Measurements from ENCODE around the gene MACROD2. TPM values are rescaled to one million over a fixed set of nuclear protein-coding genes. Genes with fewer than 3 reads are reported as not detected.
A peak's percentile ranks its signal among the peaks of the same experiment; 100 is the strongest.
"Not testable (repeated sequence)": the region's sequence is repeated elsewhere in the genome, so short reads cannot be mapped to it uniquely, and the experiment has no call there.

The MACROD2 gene
- total and polyA plus RNA-seq, 2 donors (not counting 1 experiment from before 2014, with no cell fraction given), result 5.3 to 6.7 TPM

DNA sequence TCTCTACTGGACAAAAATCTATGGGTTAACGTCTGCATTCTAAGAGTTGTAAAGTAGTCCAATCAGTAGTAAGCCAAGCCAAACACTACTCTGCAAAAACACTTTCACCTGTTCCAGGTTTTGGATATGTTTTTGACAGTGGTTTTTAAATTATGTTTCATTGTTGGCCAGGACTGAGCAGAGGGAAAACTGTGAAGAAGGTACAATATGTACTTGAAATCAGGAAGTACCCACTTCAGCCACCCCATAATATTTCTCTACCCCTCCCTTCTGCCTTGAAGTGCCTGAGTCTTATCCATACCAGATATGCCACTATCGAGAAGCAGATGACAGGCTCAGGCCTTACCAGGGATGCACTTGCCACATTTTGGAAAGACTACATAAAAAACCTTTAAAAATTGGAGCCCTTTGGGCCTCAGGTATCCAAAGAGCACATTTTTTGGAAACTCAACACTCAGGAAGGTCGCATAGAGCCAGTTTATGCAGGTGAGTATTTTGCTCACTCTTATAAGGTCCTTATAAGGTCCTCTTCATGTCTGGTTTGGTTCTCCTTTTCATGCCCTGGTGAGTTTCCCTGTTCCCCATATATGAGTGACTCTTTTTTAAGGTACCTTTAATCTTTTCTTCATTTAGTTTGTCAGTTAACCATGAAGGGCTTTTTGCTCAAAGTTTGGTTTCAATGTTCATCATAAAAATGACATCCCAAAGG lies 1201.4 kb downstream of the MACROD2 start:
- peak overlapping the region; percentile 64 for H3K4me3 Mint-ChIP-seq

DNA sequence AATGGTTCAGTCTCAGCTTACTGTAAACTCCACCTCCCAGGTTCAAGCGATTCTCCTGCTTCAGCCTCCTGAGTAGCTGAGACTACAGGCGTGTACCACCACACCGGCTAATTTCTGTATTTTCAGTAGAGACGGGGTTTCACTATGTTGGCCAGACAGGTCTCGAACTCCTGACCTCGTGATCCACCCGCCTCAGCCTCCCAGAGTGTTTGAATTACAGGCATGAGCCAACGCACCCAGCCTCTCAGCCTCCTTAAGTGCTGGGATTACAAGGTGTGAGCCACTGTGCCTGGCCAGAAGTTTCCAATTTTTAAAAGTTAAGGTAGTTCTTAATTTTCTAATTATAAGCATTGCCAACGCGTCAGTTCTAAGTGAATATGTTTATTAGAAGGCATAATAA lies 1202.7 kb downstream of the MACROD2 start:
- H2AFZ ChIP-seq (ENCODE audit: insufficient read depth, low read depth, low read length, poor library complexity, severe bottlenecking); H4K20me1 ChIP-seq (ENCODE audit: control insufficient read depth, insufficient read depth, low read length, poor library complexity, severe bottlenecking); H3K4me2 ChIP-seq (replicated peaks; ENCODE audit: low read depth, low read length, poor library complexity, severe bottlenecking); DNase-seq; H3K9me3 ChIP-seq (ENCODE audit: control extremely low read depth in 1 of 3, control insufficient read depth in 2 of 3, insufficient read depth in 1 of 3, low read length in 2 of 3); intact Hi-C loops (cut with micrococcal nuclease); H3K27ac Mint-ChIP-seq; H3K27me3 ChIP-seq (replicated peaks in 1 of 4; ENCODE audit: control extremely low read depth in 1 of 4, control insufficient read depth in 3 of 4, insufficient read depth in 4 of 4, low read length in 3 of 4); ATAC-seq (ENCODE audit: low read depth); H3K4me3 ChIP-seq (ENCODE audit: control extremely low read depth in 1 of 5, extremely low read depth in 1 of 5, insufficient read depth in 1 of 5, low read depth in 2 of 5, low read length in 4 of 5); H3K27me3 Mint-ChIP-seq; H3K79me2 ChIP-seq (ENCODE audit: control insufficient read depth, insufficient read depth, low read length); H3K4me3 Mint-ChIP-seq; H3K27ac ChIP-seq (ENCODE audit: low read length in 2 of 2); H3K36me3 ChIP-seq (replicated peaks in 1 of 2; ENCODE audit: control extremely low read depth in 1 of 2, control insufficient read depth in 1 of 2, extremely low read depth in 1 of 2, insufficient read depth in 2 of 2, low read length in 1 of 2); H3K4me1 ChIP-seq (ENCODE audit: control insufficient read depth in 2 of 2, insufficient read depth in 2 of 2, low read length in 2 of 2); H3K9ac ChIP-seq (ENCODE audit: low read length); H3K9me3 Mint-ChIP-seq (ENCODE audit: insufficient read depth); POLR2A ChIA-PET: not testable (repeated sequence)
- 92% methylated on average over 8 of the region's 10 CpGs for WGBS (ENCODE audit: insufficient coverage)
- CTCF ChIA-PET, result interaction anchor here (0.7 kb wide), 1 partner anchor 117 kb away, joined by 4 read pairs; no protein-coding TSS in a partner anchor
- peaks cover 28% of the 10 kb centered on the region for H3K4me1 Mint-ChIP-seq

More for the DNA sequence above, 1201.4 kb downstream of the MACROD2 start:
- Histone ChIP-seq H3K27ac (ENCODE audit: low read length in 2 of 2) (no peak overlapping the region), H3K9ac (ENCODE audit: low read length) (peak overlapping the region; percentile 5), H3K79me2 (ENCODE audit: control insufficient read depth, insufficient read depth, low read length) (no peaks in the 10 kb centered on the region), H3K9me3 (ENCODE audit: control extremely low read depth in 1 of 3, control insufficient read depth in 2 of 3, insufficient read depth in 1 of 3, low read length in 2 of 3) (no peaks in the 10 kb centered on the region), H3K27me3 (replicated peaks in 1 of 4; ENCODE audit: control extremely low read depth in 1 of 4, control insufficient read depth in 3 of 4, insufficient read depth in 4 of 4, low read length in 3 of 4) (no peaks in the 10 kb centered on the region), H4K20me1 (ENCODE audit: control insufficient read depth, insufficient read depth, low read length, poor library complexity, severe bottlenecking) (no peaks in the 10 kb centered on the region), H2AFZ (ENCODE audit: insufficient read depth, low read depth, low read length, poor library complexity, severe bottlenecking) (no peak overlapping the region), H3K36me3 (replicated peaks in 1 of 2; ENCODE audit: control extremely low read depth in 1 of 2, control insufficient read depth in 1 of 2, extremely low read depth in 1 of 2, insufficient read depth in 2 of 2, low read length in 1 of 2) (no peaks in the 10 kb centered on the region), H3K4me3 (ENCODE audit: control extremely low read depth in 1 of 5, extremely low read depth in 1 of 5, insufficient read depth in 1 of 5, low read depth in 2 of 5, low read length in 4 of 5) (no peak overlapping the region), H3K4me1 (ENCODE audit: control insufficient read depth in 2 of 2, insufficient read depth in 2 of 2, low read length in 2 of 2) (peaks cover 6 to 10% of the 10 kb centered on the region in 2 donors), H3K4me2 (replicated peaks; ENCODE audit: low read depth, low read length, poor library complexity, severe bottlenecking) (peak overlapping the region; percentile 29)
- H3K27me3 Mint-ChIP-seq, result no peaks in the 10 kb centered on the region
- DNase-seq (peak; percentile 47), ATAC-seq (ENCODE audit: low read depth) (peak; percentile 84)
- H3K9me3 Mint-ChIP-seq (ENCODE audit: insufficient read depth), result no peaks in the 10 kb centered on the region
- peak overlapping the region; percentile 57 for H3K27ac Mint-ChIP-seq
- no peak for TF ChIP-seq EZH2 (IDR thresholded peaks at IDR 0.05; ENCODE audit: borderline replicate concordance, insufficient read depth, low read depth, low read length, poor library complexity, severe bottlenecking)
- TF ChIP-seq, protein P1, sequence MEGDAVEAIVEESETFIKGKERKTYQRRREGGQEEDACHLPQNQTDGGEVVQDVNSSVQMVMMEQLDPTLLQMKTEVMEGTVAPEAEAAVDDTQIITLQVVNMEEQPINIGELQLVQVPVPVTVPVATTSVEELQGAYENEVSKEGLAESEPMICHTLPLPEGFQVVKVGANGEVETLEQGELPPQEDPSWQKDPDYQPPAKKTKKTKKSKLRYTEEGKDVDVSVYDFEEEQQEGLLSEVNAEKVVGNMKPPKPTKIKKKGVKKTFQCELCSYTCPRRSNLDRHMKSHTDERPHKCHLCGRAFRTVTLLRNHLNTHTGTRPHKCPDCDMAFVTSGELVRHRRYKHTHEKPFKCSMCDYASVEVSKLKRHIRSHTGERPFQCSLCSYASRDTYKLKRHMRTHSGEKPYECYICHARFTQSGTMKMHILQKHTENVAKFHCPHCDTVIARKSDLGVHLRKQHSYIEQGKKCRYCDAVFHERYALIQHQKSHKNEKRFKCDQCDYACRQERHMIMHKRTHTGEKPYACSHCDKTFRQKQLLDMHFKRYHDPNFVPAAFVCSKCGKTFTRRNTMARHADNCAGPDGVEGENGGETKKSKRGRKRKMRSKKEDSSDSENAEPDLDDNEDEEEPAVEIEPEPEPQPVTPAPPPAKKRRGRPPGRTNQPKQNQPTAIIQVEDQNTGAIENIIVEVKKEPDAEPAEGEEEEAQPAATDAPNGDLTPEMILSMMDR (IDR thresholded peaks at IDR 0.05), result no peak
- intact Hi-C loops (cut with micrococcal nuclease), result no loop called here
- H3K4me1 Mint-ChIP-seq, result peaks cover 28% of the 10 kb centered on the region
- POLR2A ChIA-PET, result no interaction called here
- CTCF ChIA-PET, result no interaction called here
- WGBS (ENCODE audit: insufficient coverage), result 70% methylated on average over 1 of the region's 3 CpGs
